DMS 273 (cell line): ENCODE results near the gene GRK5.

Experiments
- DNase-seq: peaks from one replicate; lab custom pipeline; 2025; ENCODE audit not compliant: unreplicated experiment; lab: John Stamatoyannopoulos, UW

The GRK5 gene

GRCh38 chr10:119337223-119337622, 129.9 kb downstream of the GRK5 start:
- DNase-seq = no peak

GRCh38 chr10:119337796-119338432, 130.5 kb downstream of the GRK5 start:
- DNase-seq = no peak

GRCh38 chr10:119339109-119339508, 131.7 kb downstream of the GRK5 start:
- DNase-seq = no peak

GRCh38 chr10:119340893-119341458, 133.6 kb downstream of the GRK5 start:
- DNase-seq = no peak

GRCh38 chr10:119341459-119342301, 134.3 kb downstream of the GRK5 start:
- peak; percentile 27 for DNase-seq

- peak; percentile 25 for DNase-seq
Observed at GRCh38 chr10:119342335-119342734, 135.0 kb downstream of the GRK5 start.

GRCh38 chr10:119343011-119343601, 135.7 kb downstream of the GRK5 start:
- peak; percentile 73 for DNase-seq

- peak; percentile 73 for DNase-seq
Observed at GRCh38 chr10:119344381-119344780, 137.0 kb downstream of the GRK5 start.

GRCh38 chr10:119346095-119346832, 138.9 kb downstream of the GRK5 start:
- DNase-seq = peak; percentile 76

- DNase-seq = no peak
Observed at GRCh38 chr10:119347181-119347974, 140.0 kb downstream of the GRK5 start.

- no peak for DNase-seq
Observed at GRCh38 chr10:119348106-119348505, 140.7 kb downstream of the GRK5 start.

GRCh38 chr10:119348516-119349240, 141.3 kb downstream of the GRK5 start:
- no peak for DNase-seq

- no peak for DNase-seq
Observed at GRCh38 chr10:119349341-119349740, 142.0 kb downstream of the GRK5 start.

GRCh38 chr10:119349937-119350501, 142.6 kb downstream of the GRK5 start:
- no peak for DNase-seq

- DNase-seq = no peak
Observed at GRCh38 chr10:119350502-119351097, 143.2 kb downstream of the GRK5 start.

- DNase-seq = no peak
Observed at GRCh38 chr10:119351189-119351588, 143.8 kb downstream of the GRK5 start.

GRCh38 chr10:119352042-119352441, 144.7 kb downstream of the GRK5 start:
- peak; percentile 30 for DNase-seq

- DNase-seq = no peak
Observed at GRCh38 chr10:119352807-119353206, 145.4 kb downstream of the GRK5 start.

- no peak for DNase-seq
Observed at GRCh38 chr10:119353421-119353820, 146.1 kb downstream of the GRK5 start.
